Body of pancreas (tissue), 4 donors: ENCODE measurements around the gene PCDHGA7. TPM values are rescaled to one million over a fixed set of nuclear protein-coding genes. Genes with fewer than 3 reads are reported as not detected.
"Not testable (repeated sequence)": the region's sequence is repeated elsewhere in the genome, so short reads cannot be mapped to it uniquely, and the experiment has no call there.

Experiments
- ATAC-seq: fragments of 150-250 bp; one replicate; pipeline ENCODE4 v1.9.1; 2016
- DNase-seq, 4 donors: peaks; one replicate each; pipeline ENCODE4 v3.0.0-alpha.2; 2019
- H3K27ac ChIP-seq, 4 donors: fragments of 200-600 bp; sonication (generic); 1 replicate in 3 of 4; 2 replicates in 1 of 4; pipeline versions ENCODE4 v1.5.1 to v1.6.1; 2016 to 2019; ENCODE audit warnings: mild to moderate bottlenecking in 1 of 4, mixed read lengths in 1 of 4, moderate library complexity in 1 of 4
- H3K27me3 ChIP-seq, 2 donors: fragments of 200-600 bp; sonication (generic); one replicate each; pipeline ENCODE4 v1.6.0; 2016; ENCODE audit warnings: mild to moderate bottlenecking in 1 of 2
- H3K36me3 ChIP-seq, 2 donors: fragments of 200-600 bp; sonication (generic); replicated peaks in 1 of 2; 2 replicates each; pipeline ENCODE4 v1.5.1; 2016; ENCODE audit warnings: low read depth in 2 of 2; ENCODE audit not compliant: insufficient read depth in 1 of 2
- H3K4me1 ChIP-seq: fragments of 200-600 bp; sonication (generic); one replicate; pipeline ENCODE4 v1.6.0; 2016
- H3K4me3 ChIP-seq, 2 donors: fragments of 200-600 bp; sonication (generic); 1 replicate in 1 of 2; 2 replicates in 1 of 2; pipeline ENCODE4 v1.5.1; 2016 to 2019
- H3K9me3 ChIP-seq, 3 donors: fragments of 200-600 bp; sonication (generic); 1 replicate in 2 of 3; 2 replicates in 1 of 3; pipeline ENCODE4 v1.5.1; 2016
- POLR2A ChIP-seq, 3 donors: fragments of 450-650 bp; IDR thresholded peaks; one replicate each; pipeline ENCODE4 v1.6.1; 2016; ENCODE audit warnings: antibody characterized with exemption in 3 of 3, mild to moderate bottlenecking in 2 of 3
- WGBS, 2 donors: methylation state at CpG; one replicate each; pipeline ENCODE4 v1.1.5; 2017; 5-methylcytosine and 5-hydroxymethylcytosine counted together
- intact Hi-C: fragments of 100-400 bp; cut with DNase I; formaldehyde crosslinking; loops from one replicate; pipeline ENCODE4 v1.15.1; 2023
- total RNA-seq, 2 donors: library from RNA; depleted of rRNA; stranded (reverse); fragments of >200 nt; gene quantifications; one replicate each; pipeline ENCODE4 v1.1.0, GENCODE V29; 2016
- TF ChIP-seq, protein P1 (sequence below), 7 experiments: fragments of 450-650 bp in 4 of 7; fragments of 200-600 bp in 3 of 7; sonication (generic) in 3 of 7; IDR thresholded peaks; one replicate each; pipeline ENCODE4 v1.5.1; 2016 to 2019; ENCODE audit warnings: antibody characterized with exemption in 7 of 7

Gene PCDHGA7
- total RNA-seq = 1 to 10 TPM; 5.2 to 7.6 TPM

DNA sequence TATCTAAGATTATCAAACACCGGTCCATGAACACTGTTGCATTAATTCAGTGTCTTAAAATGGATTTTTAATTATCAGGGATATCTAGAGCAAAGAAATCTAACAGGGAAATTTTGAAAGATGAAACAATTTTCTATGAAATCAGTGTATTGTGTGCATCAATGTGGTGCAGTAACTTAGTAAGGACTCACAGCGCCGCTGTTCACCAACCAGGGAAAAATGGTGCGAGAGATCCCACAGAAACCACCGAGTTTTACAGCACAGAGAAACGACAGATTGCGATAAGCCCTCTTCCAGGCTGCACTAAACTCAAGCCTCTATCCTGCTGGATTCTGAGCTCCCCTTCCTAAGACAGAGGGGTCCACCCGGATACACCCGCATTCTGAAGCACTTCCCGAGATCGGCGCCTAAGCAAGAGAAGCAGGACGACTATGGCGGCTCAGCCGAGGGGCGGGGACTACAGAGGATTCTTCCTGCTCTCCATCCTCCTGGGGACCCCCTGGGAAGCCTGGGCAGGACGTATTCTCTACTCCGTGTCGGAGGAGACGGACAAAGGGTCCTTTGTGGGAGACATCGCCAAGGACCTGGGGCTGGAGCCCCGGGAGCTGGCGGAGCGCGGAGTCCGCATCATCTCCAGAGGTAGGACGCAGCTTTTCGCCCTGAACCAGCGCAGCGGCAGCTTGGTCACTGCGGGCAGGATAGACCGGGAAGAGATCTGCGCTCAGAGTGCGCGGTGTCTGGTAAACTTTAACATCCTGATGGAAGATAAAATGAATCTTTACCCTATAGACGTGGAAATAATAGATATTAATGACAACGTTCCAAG is at the start of gene PCDHGA7:
TSS of gene PCDHGA7 (plus strand) at position 274 of the 826 bp plus-strand sequence. CDS start at position 432, 158 bp downstream.
- H3K9me3 ChIP-seq = peaks cover 0 to 55% (median 3%) of the 10 kb centered on the region in 3 donors
- H3K27ac ChIP-seq = no peak within 1 kb of the TSS
- TF ChIP-seq, protein P1, sequence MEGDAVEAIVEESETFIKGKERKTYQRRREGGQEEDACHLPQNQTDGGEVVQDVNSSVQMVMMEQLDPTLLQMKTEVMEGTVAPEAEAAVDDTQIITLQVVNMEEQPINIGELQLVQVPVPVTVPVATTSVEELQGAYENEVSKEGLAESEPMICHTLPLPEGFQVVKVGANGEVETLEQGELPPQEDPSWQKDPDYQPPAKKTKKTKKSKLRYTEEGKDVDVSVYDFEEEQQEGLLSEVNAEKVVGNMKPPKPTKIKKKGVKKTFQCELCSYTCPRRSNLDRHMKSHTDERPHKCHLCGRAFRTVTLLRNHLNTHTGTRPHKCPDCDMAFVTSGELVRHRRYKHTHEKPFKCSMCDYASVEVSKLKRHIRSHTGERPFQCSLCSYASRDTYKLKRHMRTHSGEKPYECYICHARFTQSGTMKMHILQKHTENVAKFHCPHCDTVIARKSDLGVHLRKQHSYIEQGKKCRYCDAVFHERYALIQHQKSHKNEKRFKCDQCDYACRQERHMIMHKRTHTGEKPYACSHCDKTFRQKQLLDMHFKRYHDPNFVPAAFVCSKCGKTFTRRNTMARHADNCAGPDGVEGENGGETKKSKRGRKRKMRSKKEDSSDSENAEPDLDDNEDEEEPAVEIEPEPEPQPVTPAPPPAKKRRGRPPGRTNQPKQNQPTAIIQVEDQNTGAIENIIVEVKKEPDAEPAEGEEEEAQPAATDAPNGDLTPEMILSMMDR (IDR thresholded peaks at IDR 0.05) = peak in 3 of 7 experiments; percentile 7 to 16 (median 16)
- TF ChIP-seq POLR2A (IDR thresholded peaks at IDR 0.05) = no peak
- peak within 1 kb of the TSS in 1 of 2 donors; percentile 0 for H3K4me3 ChIP-seq
- WGBS, 2 donors = 9 to 17% methylated on average over 24 to 37 of the region's 37 CpGs
- no peaks in the 10 kb centered on the region for H3K27me3 ChIP-seq
- H3K4me1 ChIP-seq = no peaks in the 10 kb centered on the region
- ATAC-seq (no peak), DNase-seq (no peak)
- no peaks in the 10 kb centered on the region for H3K36me3 ChIP-seq
- intact Hi-C loops = no loop called here

GRCh38 chr5:141338538-141339306 is 43.8 kb upstream of the PCDHGA7 start, which contains the start of gene PCDHGA2:
TSS of gene PCDHGA2 (plus strand) at chr5:141338760.
- no peaks in the 10 kb centered on the region for H3K4me1 ChIP-seq
- TF ChIP-seq, protein P1 (IDR thresholded peaks at IDR 0.05) = peak in 5 of 7 experiments; percentile 26 to 50 (median 40)
- TF ChIP-seq POLR2A (IDR thresholded peaks at IDR 0.05) = no peak
- peaks cover 0 to 47% (median 0%) of the 10 kb centered on the region in 3 donors for H3K9me3 ChIP-seq
- no peaks in the 10 kb centered on the region for H3K27me3 ChIP-seq
- no peaks in the 10 kb centered on the region for H3K36me3 ChIP-seq
- 5 to 16% methylated on average over 26 to 27 of the region's 27 CpGs for WGBS, 2 donors
- intact Hi-C loops = no loop called here
- no peak within 1 kb of the TSS for H3K27ac ChIP-seq
- peak in 3 of 4 donors; percentile 27 to 51 (median 37) for DNase-seq
- no peak for ATAC-seq
- H3K4me3 ChIP-seq = no peak within 1 kb of the TSS

- DNase-seq, ATAC-seq, H3K4me3 ChIP-seq, H3K36me3 ChIP-seq, intact Hi-C loops, H3K27ac ChIP-seq, H3K27me3 ChIP-seq, H3K4me1 ChIP-seq: not testable (repeated sequence)
- H3K9me3 ChIP-seq = peaks cover 0 to 55% (median 4%) of the 10 kb centered on the region in 3 donors
- WGBS, 2 donors = 42 to 72% methylated on average over 14 to 45 of the region's 45 CpGs
Measured at GRCh38 chr5:141340781-141341354, 41.7 kb upstream of the PCDHGA7 start.

- H3K36me3 ChIP-seq = no peaks in the 10 kb centered on the region
- H3K4me3 ChIP-seq = no peak overlapping the region
- no peaks in the 10 kb centered on the region for H3K4me1 ChIP-seq
- WGBS, 2 donors = 8 to 24% methylated on average over 1 of the region's 1 CpG
- H3K9me3 ChIP-seq = peaks cover 0 to 50% (median 4%) of the 10 kb centered on the region in 3 donors
- no peak overlapping the region for H3K27ac ChIP-seq
- intact Hi-C loops = no loop called here
- no peak for ATAC-seq
- TF ChIP-seq, protein P1 (IDR thresholded peaks at IDR 0.05) = no peak
- TF ChIP-seq POLR2A (IDR thresholded peaks at IDR 0.05) = no peak
- no peak for DNase-seq
- no peaks in the 10 kb centered on the region for H3K27me3 ChIP-seq
Measured at GRCh38 chr5:141342773-141343172, 39.8 kb upstream of the PCDHGA7 start.
